AG08395 (cell line): Measurements from ENCODE around the gene MXD3.
"Not testable (repeated sequence)": the region's sequence is repeated elsewhere in the genome, so short reads cannot be mapped to it uniquely, and the experiment has no call there.

ENCODE experiments used
- DNase-seq: peaks from one replicate; pipeline ENCODE4 v3.0.0; 2012; ENCODE audit warnings: mixed read lengths, low spot score

The MXD3 gene

DNA sequence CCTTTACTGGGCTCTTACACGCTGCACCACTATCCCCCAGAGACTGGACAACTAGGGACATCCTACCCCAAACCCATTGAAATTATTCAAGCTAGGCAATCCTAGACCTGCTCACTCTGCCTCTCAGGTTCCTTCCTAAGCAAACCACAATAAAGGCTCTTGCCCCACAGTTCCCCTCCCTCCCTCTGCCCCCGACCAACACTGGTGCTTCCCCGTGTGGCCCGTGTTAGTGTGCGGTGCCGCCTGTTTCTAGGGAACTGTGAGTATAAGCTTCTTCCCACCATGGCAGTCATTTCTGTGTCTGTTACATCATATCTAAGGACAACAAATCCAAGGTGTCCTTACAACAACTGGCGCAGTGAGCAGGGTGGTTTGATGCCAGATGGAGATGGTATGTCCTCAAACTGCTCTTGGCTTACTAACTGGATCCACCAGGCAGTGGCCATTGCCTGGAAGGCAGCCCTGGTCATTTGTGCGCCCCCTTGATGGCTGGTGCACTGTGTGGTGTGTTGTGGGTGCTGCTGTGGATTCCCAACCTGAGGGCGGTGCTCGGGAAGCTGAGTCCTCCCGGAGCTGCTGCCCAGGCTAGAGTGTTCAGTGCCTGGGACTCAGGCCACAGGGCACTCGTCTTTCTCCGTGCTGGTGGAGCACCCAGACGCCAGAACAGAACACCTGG, 8.4 kb upstream of the MXD3 start:
- no peak for DNase-seq

DNA sequence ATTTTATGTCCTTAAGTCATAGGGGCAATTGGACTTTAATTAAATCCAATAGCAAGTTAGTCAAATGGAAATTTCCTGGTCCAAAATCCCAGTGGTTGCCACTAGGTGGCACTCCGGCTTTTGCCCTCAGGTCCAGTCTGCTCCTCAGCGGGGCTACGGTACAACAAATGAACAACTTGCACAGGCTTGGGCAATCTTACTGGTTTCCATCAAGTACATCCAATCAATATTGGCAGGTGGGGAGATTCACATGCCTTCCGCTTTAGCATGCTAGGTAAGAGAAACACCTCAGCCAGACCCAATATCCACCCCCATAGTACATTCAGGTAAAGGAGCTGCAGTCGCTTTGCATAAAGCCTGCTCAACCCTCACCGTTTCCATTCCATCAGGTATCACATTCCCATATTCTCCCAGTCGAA, 6.3 kb upstream of the MXD3 start:
- DNase-seq: peak; percentile 80

- DNase-seq: no peak
Measured at GRCh38 chr5:177316005-177316404, 4.3 kb upstream of the MXD3 start.

DNA sequence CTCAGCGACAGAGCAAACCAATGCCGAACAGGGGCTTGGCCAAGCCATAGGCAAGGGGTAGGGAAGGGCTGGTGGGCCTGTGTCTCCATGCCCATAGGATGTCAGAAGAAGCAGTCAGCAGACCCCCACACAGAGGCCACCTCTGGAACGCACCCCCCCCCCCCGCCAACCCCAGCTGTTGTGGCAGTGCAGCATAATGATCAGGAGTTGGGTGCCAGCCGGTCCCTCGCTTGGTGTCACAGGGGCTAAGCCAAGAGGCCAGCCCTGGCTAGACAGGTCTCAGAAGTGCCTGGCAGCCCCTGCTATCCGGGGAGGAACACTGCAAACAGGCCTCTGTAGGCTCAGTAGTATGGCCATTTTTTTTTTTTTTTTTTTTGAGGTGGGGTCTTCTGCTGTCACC, 3.7 kb upstream of the MXD3 start:
- no peak for DNase-seq

- no peak for DNase-seq
Measured at GRCh38 chr5:177314376-177315342, 3.0 kb upstream of the MXD3 start.

DNA sequence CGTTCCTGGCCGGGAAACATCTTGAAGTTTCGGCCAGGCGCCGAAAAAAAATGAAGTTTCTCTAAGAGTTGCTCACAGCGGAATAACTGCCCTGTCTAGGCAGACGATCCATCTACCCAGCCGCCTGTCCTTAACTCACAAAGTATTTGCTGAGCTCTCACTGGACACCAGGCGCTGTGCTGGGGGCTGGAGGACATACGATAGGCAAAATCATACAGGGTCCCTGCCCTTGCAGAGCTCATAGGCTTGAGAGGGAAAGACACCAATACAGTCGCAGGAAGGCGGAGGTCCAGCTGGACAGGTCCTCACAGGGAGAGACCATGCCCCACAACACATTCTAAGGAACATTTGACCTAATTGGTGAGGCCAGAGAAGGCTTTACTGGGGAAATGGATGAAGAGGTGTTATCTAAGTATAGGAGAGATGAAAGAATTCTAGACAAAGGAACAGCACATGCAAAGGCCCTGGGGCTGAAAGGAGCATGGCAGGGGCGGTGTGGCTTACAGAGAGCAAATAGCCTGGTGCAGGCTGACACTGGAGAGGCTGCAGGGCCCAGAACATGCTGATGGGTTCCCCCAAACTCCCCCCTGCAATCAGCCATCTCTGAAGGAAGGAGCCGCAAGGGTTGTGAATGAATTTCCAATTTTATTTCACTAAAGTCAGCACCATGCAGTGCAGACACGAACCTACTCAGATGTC, 2.0 kb upstream of the MXD3 start:
- no peak for DNase-seq

DNA sequence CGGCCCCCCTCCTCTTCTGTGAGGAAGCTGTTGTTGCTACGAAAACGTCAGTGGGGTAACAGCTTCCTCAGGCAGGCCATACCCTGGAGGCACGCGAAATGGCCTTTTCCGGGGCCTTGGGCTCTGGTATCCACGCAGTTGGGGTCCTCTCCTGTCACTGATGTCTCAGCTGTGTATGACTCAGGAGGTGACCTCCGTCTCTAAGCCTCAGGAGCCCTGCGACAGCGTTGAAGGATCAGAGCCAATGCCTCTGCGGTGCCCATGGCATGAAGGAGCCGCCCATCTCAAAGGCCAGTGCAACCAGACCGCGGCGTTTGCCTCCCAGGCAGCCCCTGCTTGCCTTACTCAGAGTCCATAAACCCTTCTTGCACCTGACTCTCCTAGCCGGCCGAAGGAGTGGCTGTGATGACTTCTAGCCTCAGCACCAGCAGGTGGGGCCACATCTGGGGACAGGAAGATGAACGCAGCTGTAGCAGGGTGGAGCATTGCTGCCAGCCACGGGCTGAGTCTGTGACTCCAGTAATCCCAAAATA, 1.0 kb upstream of the MXD3 start:
- DNase-seq: no peak

DNA sequence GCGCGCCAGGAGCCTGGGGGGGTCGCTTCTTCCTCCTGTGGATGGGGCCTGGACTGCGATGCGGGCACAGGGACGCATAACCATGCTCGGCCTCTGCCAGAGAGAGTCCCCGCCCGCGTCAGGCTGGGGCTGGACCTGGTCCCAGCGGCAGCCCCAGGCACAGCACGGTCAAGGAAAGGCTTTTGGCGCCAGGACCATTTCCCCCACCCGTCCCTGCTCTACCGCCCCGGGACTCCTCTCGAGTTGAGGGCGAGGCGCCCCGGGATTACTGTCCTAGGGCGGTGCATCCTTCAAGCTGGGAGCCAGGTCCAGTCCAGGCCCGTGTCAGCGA, 341 bp downstream of the MXD3 start:
- no peak for DNase-seq

DNA sequence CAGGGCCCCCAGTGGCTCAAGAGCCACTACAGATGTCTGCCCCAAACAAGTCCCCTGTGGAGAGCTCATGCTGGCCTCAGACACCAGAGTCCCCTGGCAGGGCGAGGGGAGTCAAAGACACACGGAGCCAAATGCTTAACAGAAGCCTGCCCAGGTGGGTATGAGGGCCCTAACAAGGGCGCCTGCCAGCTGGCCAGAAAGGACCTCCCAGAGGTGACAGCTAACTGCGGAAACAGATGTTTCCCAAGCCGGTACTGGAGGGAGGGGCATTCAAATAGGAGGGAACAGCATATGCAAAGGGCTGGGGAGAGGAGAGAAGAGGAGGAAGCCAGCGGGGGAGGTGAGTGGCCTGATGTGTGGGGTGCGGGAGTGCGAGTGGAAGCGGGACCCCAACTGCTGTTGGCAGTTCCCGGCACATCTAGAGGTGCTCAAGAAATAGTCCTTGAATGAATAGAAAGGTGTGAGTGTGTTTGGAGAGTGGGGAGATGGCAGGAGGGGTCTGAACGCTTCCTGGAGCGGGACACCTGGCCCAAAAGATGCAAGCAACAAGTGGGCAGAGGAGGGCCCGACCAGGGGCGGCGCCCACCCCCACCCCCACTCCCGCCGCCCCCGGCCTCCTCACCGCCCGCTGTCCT, 824 bp downstream of the MXD3 start:
- no peak for DNase-seq

GRCh38 chr5:177310332-177310731, 1.4 kb downstream of the MXD3 start:
- no peak for DNase-seq

DNA sequence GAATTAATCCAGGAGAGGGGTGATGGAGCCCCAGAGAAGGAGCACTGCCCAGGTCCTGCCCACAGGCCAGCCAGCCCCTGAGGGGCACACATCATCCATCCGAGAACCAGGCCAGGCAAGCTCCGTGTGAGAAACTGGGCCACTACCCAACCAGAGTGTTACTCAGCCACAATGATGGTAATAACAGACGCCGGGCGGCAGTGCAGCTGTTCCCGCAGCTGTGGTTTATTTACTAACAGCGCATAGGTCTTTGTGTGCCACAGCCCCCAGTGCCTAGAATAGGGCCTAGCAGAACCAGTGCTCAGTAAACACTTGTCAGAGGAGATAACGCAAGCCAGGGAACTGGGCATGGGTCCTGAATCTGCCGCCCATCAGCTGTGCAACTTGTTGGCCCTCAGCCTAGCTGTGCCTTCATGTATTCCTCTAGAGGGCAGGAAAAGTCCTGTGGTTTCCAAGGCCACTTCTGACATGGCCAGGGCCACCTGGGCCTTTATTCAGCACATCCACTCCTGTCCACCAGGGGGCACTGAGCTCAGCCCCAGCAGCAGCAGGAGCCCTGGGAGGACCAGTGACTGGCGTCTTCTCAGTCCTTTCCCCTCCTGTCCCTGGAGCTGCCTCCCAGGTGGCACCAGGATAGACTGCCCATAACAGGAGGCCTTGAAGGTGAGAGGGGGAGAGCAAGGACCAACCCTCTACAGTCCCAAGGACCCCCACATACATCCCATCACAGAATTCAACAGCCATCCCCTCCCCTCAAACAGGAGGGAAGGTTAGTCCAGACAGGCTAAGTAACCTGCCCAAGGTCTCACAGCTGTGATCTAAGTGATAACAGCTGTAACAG, 2.1 kb downstream of the MXD3 start:
- peak; percentile 45 for DNase-seq

- DNase-seq: no peak
Measured at GRCh38 chr5:177308740-177309139, 3.0 kb downstream of the MXD3 start.

- DNase-seq: no peak
Measured at GRCh38 chr5:177307544-177308363, 3.9 kb downstream of the MXD3 start.

DNA sequence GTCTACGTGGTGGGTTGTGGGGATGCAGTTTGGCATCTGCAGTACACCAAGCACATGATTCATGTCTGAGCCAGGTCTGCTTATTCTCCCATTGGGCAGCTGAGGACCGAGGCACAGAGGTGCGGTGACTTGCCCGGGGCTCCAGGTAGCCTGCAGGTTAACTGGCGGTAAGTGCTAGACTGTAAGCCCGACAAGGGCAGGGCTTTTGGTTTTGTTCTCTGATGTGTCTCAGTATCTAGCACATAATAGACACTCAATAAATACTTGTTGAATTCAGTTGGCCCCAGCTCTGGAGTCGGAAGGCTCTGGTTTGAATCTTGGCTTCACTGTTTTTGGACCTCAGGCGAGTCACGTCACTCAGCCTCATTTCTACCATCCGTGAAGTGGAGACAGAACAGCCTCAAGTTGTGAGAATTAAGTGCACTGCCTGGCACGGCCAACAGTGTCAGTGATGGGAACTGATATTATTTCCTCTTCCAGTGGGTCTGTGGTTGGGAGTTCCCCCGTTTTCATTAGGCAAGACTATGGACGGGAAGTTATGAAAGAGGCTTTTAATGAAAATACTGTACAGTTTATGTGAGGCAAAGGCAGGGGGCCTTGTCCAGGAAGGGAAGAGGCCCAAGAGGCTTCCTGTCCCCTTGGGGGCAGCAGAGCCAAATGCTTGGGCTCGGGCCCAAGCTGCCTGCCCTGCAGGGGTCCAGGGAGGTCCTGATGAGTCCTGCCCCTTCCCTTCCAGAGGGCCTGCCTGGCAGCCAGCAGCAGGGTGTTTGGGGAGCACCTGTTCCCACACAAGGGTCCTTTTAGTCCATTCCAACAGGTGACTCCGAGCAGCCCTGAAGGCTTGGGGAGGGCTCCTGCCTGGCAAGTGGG, 4.8 kb downstream of the MXD3 start:
- no peak for DNase-seq

DNA sequence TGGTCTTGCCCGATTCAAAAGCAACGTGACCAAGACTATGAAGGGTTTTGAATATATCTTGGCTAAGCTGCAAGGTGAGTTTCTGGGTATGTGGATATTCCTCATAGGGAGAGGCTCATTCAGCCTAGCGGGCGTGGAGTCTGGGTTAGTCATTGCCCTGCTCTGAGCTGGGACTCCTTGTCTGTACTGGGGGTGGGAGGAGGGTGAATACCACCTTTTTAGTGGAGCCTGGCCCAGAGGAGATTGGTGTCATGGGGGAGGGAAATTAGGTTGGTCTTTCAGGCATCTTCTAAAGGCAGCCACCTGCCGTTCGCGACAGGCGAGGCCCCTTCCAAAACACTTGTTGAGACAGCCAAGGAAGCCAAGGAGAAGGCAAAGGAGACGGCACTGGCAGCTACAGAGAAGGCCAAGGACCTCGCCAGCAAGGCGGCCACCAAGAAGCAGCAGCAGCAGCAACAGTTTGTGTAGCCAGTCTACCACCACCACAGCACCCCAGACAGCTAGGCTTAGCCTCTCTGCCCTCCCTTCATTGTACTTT, 5.5 kb downstream of the MXD3 start:
- DNase-seq: not testable (repeated sequence)

- no peak for DNase-seq
Measured at GRCh38 chr5:177304392-177305119, 7.1 kb downstream of the MXD3 start.

- no peak for DNase-seq
Measured at GRCh38 chr5:177303925-177304391, 7.7 kb downstream of the MXD3 start.
